GM18505 (cell line): ENCODE results near the gene GRAMD1B.

ENCODE experiments used
- ATAC-seq: cut with Tn5 transposase; IDR thresholded peaks from one replicate; pipeline ENCODE4 v1.9.1; 2021; ENCODE audit not compliant: unreplicated experiment
- POLR2A ChIP-seq: IDR thresholded peaks from 4 replicates; pipeline ENCODE4 v1.6.1; 2011; ENCODE audit warnings: borderline replicate concordance; ENCODE audit not compliant: insufficient read depth, insufficient read length; ENCODE audit errors: extremely low read depth

The GRAMD1B gene

DNA sequence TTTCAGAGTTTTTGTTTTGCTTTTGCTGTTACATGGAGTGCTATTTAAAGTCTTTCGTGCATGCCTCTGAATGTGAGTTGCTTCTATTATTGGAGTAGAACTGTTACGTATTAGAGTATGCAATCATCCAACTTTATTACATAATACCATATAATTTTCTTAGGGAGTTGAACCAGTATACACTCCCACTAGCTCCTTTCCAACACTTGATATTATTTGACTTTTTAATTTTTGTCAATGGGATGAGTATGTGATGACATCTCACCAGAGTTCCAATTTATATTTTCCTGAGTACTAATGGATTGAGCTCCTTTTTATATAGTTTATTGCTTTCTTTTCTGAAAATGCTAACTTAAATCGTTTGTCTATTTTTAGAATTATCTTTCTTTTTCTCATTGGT is 90.9 kb downstream of the GRAMD1B start:
- no peak for TF ChIP-seq POLR2A
- no peak for ATAC-seq

DNA sequence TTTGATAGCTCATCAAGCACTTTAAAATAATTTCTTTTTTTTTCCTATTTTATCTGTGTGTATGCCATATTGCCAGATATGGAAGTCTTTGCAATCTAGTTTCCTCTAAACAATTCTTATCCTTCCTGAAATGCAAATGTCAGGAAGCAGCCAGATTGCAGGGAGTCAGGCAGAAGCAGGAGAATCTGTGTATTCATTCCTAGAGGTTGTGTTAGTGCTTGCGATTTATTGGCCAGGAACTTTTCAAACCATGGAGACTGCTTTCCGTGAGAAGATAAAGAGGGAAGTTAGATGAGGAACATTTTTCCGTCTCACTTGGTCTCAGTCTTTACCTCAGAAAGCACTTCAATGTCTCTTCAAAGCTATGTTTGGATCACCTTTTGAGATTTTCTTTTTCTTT is 91.9 kb downstream of the GRAMD1B start:
- no peak for ATAC-seq
- TF ChIP-seq POLR2A, result no peak

DNA sequence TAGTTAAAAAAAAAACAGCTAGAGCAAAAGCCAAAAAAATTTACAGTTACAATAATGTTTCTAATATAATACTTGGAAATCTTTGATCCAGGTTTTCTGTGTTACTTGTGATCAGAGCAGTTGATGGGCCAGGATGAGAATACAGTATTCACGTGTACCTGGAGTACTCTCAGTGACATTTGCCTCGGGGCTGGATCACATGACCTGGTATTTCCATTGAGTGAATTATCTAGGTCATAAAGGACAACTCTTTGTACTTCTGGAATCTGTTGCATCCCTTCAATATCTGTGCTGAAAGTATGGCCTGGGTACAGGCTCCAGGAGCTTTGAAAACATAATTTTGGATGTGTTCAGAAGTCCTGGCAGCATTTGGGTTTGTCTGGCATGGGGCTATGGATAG is 93.5 kb downstream of the GRAMD1B start:
- no peak for ATAC-seq
- no peak for TF ChIP-seq POLR2A

DNA sequence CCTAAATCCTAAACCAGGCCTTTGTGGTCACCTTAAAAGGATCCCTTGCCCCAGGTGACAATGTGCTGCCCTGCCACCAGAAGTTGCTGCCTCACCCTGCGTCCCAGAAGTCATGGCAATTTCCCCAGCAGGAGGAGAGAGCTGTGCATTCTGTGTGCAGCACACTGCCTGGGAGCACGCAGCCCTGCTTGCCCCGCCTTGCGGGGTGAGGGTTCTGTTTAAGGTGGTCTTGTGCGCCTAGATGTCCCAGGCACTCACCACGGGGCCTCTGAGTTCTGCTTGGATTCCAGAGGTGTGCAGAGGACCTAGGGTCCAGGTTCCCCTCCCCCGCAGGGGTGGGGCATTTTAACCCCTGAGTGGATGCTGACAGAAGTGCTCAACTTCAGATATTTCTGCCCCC is 95.0 kb downstream of the GRAMD1B start:
- no peak for ATAC-seq
- no peak for TF ChIP-seq POLR2A

DNA sequence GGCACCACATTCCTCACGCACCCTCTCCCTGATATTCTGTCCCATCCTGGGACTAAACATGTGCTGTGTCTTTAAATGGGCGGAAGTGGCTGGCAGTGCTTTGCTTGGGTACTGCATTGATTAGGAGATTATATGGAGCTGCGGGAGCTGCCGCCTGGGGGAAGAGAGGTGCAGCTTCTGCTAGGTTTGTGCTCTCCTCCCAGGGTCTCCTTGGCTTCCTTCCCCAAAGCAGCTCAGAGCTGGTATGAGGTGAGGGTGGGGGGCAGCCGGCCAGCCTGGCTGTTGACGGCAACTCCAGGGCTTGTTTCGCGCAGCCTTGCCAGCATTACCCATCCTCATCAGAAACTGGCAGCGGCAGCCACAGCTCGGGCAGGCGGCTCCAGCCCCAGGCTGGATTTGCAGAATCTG is 95.4 kb downstream of the GRAMD1B start:
- ATAC-seq, result no peak
- no peak for TF ChIP-seq POLR2A

DNA sequence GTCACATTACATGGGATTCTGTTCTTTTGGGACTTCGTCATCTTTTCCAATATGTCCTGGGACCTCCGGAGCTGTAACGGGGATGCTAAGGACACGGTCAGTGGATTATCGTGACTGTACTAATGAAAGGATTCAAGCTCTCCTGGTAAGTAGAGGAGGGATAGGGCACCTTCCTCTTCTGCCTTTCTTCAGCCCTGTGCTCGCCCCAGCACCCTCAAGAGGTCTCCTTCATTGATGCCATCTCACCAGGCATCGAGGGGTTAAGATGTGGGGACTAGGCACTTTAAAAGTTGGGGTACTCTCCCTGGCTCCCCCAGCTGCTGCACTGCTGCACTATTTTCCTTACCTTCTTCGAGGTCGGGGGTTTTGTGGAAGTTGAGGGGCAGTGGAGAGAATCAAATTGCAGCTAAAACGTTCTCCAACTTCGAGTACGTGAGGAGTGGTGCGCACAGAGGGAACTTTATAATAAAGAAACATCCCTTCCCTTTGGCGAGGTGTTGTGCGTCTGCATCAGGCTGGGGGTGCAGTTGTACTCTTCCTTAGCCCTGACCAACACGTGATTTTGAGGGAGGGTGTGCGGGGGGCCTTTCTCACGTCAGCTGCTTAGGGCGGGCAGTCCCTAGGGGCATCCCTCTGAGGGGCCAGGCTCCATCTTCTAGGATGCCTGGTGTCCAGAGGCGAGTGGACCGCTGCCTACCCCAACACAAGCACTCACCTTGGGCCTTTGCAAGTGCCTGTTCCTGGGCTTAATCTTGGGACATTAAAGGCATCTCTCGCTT is 96.1 kb downstream of the GRAMD1B start:
- no peak for TF ChIP-seq POLR2A
- ATAC-seq, result no peak

DNA sequence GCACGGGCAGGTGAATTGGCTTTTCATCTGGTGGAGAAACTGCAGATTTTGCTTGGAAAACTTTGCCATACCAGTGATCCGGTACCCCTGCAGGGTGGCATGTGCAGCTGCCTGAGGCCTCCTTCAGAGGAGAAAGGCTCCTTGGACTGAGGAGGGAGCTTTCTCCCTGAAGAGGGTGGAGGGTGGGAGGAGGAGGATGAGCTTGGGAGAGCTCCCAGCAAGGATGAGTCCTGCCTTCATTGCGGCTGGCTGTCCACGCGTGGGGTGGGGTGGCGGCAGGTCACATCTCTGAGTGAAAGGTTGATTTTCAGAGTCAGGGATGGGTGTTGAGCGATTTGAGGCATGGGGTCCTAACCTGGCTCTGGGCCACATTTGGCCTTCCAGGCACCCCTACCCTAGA is 96.8 kb downstream of the GRAMD1B start:
- TF ChIP-seq POLR2A, result no peak
- no peak for ATAC-seq

DNA sequence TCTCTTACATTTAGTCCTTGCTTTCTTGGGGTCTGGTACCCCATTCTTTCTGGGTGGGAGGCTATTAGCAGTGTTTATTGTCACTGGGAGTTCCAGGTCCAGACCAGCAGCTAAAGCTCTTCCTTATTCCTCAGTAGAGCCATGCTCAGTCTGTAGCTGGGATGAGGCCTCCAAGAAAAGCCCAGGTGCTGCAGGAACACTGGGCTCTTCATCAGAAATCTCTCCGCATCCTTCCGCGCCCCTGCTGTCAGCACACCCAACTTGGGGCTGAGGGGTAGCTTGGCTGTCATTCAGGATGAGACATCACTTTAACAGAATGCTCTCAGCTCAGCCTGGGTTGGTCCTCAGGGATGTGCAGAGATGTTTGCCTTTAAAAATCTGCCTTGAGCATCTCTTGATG is 97.5 kb downstream of the GRAMD1B start:
- no peak for ATAC-seq
- TF ChIP-seq POLR2A, result no peak

DNA sequence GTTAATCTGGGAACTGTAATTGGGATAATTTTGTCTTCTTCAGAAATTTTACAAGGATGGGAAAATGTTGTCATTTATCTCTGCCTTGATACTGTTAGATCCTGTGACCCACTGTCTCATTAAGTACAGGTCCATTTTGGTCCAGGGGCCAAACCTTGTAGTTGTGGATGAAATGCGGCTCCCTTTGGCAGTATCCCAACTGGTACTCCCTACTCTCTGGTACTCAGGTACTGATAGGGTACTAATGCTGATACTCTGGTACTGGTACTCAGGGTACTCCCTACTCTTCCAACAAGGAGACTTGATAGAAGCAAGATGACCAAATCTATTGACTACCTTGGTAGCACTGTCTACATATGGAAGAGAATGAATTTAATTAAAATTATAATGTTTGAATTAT is 97.9 kb downstream of the GRAMD1B start:
- no peak for TF ChIP-seq POLR2A
- no peak for ATAC-seq

DNA sequence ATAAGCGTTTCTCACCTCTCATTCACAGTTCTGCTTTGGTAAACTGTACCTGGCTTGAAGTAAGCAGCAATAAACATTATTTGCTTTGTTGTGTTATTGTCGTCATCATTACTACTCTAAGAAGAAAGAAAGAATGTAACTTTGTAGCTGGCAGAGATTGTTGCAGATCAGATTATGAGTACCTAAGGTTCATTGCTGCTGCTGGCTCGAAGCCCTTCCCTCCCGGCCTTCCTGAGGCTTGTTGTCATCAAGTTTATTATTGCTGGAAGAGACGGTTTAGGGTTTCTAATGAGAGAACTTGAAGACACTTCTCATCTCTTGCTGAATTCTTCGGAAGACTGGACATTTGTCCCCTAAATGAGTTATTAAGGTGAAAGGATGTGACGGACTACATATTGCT is 101.3 kb downstream of the GRAMD1B start:
- TF ChIP-seq POLR2A, result no peak
- no peak for ATAC-seq

DNA sequence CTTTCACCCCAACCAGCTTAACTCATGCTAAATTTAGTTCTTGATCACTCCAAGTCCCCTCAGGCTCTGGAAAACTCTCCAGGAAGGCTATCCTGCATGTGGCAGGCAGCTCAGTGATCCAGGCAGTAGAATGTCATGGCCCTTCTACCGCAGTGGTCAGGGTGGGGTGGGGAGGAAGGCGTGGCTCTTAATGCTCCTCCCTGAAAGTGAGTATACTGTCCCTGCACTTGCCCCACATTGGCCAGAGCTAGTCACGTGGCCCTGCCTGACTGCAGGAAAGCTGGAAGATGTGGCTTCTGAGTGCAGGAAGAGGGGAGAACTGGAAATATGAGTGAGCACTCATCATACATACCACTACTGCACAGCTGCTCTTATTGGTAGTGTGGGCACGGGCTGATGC is 102.1 kb downstream of the GRAMD1B start:
- ATAC-seq, result no peak
- TF ChIP-seq POLR2A, result no peak

DNA sequence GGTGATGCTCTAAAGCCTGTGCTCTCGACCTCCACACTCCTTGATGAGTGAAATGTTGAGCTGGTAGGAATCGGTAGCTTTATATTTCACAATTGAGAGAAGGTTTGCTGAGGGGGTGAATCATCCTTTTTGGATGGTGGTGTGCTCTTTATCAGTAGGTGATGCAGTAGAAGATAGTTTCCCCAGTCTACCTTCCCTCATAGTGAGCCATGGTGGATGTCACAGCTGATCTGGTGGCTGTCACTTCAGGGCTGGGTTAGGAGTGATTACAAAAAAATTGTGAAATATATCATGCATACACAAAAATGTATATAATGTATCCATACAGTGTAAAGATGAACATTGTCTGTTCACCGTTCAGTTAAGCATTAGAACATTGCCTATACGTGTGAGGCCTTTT is 105.3 kb downstream of the GRAMD1B start:
- TF ChIP-seq POLR2A, result no peak
- no peak for ATAC-seq

DNA sequence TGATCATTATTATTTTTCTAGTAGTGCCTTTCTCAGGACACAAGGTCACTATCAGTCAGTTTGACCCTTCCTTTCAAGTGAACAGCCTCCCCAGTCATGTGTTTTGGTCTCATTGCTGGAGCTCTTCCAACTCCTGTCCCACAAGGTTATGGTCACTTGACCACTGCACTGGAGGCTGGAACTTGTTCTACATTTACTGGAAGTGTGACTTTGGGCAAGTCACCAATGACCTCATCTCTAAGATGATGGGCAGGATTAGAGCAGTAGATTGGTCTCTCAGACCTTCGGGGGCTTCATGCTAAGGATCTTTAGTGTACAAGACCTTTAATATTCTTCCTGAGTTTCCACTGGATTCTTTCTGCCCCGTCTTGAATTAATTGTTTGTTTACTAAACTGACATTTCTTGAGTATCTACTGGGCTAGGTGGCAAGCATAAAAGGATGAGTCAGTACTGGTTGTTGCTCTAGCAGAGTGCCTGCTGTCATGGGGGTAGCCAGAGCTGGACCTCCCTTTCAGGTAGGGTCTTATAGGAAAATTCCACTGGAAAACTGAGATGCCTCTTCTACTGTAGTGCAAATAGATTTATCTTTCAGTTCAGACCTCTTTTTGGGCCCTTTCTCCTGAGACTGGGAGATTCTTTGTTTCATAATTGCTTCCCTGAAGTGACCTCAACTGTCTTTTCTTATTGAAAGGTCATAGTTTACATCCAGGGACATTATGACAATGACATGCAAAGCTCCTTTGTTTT is 106.8 kb downstream of the GRAMD1B start:
- ATAC-seq, result no peak
- TF ChIP-seq POLR2A, result no peak

DNA sequence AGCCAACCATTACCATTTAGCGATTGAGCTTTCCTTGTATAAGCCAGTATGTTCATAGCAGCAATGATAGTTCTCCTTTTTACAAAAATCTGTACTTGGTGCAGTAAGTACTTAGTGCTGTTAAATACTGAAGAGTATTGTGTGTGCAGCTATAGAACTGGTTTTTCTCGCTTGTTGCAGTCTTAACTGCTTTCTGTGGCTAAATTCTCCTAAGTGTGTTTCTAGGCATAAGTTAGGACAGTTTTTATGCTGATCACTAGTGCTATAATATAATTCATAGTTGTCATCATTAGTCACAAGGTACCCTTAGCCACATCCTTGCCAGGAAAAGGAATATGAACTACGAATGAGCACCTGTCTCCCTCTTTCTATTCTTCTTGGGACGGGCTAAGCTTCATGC is 107.7 kb downstream of the GRAMD1B start:
- ATAC-seq, result no peak
- TF ChIP-seq POLR2A, result no peak
